HTR-8/SVneo (cell line): ENCODE measurements around the gene NLGN4X.
"Not testable (repeated sequence)": the region's sequence is repeated elsewhere in the genome, so short reads cannot be mapped to it uniquely, and the experiment has no call there.

Source experiments
- DNase-seq: peaks from one replicate; pipeline ENCODE4 v3.0.0; 2011; ENCODE audit warnings: low spot score, mixed read lengths; ENCODE audit not compliant: insufficient read length
- FAIRE-seq: peaks from 2 replicates; lab custom pipeline; 2011; peaks lifted over from hg19 to GRCh38; lab: Jason Lieb, UNC

NLGN4X gene

DNA sequence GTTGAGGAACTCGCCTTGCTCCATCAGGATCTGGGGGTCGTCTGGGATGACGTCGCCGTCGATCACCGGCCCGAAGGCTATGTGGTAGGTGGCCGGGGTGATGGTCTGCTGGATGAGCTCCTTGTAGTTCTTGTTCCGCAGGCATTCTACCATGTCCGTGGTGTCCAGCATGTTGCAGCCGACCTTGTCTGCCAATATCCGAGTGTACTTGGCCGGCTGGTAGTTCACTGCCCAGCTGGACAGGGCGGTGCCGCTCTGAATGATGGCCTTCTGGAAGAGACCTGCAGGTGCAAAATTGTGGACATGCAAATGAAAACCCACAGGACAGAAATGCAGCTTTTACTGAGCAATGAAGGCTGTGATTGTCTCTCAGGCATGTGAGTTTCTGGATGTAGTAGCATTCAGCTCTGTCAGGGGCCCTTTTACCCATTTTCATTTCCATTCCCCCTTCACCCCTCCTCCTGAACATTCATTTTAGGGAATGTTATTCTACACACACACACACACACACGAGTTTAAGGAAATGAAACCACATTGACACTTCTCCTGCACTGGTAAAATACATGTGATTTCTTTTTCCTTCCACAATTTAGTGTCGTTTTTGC is 325.0 kb downstream of the NLGN4X start:
- FAIRE-seq, DNase-seq: not testable (repeated sequence)

DNA sequence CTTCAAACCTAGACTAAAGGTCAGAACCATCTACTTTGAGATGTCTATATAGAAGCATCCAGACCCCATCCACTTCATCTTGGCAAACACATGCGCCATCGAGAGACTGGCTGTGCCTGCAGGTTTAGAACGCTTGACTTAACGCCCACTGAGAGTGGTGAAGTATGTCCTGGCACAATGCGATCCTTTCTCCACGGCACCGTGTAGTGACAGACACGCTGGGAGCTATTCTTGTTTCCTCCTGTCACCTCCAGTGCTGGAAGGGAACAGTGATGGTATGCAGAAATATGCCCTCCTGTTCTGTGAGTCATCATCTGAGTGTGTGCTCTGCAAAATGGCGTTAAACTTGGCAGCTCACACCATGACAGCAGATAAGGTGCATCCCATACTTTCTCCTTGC is 330.2 kb downstream of the NLGN4X start:
- FAIRE-seq = no peak
- DNase-seq = no peak

DNA sequence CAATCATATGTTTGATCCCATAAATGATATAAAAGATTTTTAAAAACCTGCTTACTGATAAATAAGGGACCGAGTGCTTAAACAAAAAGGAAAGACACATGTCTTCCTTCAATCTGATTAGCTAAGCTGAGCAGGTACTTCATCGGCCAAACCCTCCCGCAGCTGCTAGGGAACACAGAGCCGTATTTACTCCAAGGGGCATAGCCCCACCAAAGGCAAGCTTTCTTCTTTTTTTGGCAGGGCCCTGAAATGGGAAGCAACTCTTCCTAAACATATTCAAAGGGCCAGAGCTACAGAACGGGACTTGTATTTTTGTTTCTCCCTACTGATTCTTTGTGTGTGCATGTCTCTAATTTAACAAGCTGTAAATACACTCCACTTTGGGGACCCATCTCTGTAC is 337.3 kb downstream of the NLGN4X start:
- FAIRE-seq = no peak

DNA sequence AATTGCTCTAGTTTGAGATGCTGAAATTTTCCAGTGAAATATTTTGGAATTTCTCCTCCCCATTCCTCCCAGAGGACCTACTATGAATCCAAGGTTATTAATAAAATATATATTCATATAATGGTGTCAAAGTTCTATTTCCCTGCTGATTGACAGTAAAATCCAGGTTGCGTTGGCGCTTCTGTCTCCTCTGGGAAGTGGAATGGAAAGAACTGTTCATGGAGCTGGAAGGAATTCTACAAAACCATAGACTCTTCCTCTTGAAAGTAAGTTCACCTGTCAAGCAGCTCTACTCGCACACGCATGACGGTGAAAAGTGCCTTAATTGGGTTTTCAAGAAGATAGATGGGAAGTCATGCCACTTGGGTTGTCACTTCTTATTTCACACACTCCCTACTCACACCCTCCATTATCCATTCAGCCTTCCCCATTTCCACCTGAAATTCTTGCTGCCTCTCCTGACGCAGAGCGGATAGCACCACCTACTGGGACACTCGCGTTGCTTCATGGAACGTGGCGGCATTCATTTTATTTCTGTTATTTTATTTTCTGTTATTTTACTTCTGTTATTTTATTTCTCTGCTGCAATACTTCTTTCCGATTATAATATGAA is 351.6 kb downstream of the NLGN4X start:
- no peak for DNase-seq
- no peak for FAIRE-seq

More for the DNA sequence above, 337.3 kb downstream of the NLGN4X start:
- no peak for DNase-seq

DNA sequence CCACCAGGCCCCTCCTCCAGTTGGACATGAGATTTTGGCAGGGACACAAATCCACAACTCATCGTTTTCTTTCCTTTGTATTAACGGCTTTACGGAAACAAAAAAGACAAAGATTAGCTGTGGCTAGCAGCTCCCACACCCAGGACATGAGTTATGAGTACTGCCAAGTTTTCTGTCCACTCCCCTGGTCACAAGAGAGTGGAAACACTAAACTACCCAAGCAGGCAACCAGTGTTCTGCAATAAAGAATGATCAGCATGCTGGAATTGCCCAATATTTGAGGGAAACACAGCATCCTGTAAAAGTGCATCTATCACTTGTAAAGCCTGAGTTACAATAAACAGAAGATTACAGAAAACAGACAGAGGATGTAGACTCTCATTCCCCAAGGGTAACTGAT is 358.4 kb downstream of the NLGN4X start:
- DNase-seq (no peak), FAIRE-seq (no peak)

DNA sequence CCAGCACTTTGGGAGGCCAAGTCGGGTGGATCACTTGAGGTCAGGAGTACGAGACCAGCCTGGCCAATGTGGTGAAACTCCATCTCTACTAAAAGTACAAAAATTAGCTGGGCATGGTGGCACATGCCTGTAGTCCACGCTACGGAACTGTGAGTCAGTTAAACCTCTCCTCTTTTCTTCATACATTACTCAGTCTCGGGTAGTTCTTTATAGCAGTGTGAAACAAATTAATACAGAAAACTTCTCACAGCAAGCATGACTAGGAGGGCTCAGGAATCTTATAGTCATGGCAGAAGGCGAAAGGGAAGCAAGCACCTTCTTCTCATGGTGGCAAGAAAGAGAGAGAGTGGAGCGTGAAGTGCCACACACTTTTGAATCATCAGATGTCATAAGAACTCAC is 358.9 kb downstream of the NLGN4X start:
- DNase-seq = no peak
- no peak for FAIRE-seq

DNA sequence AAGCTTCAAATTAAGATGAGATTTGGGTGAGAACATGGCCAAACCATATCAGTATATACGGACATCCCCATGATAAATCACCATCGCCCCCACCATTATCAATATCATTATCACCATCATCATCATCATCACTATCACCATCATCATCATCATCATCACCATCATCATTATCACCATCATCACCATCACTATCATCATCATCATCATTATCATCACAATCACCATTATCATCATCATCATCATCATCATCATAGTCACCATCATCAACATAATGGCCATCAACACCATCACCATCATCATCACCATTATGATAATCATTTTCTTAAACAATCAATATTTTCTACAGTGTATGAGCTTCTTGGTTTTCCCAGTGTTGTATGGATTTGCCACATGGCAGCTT is 360.9 kb downstream of the NLGN4X start:
- FAIRE-seq (peak; percentile 54), DNase-seq (no peak)

DNA sequence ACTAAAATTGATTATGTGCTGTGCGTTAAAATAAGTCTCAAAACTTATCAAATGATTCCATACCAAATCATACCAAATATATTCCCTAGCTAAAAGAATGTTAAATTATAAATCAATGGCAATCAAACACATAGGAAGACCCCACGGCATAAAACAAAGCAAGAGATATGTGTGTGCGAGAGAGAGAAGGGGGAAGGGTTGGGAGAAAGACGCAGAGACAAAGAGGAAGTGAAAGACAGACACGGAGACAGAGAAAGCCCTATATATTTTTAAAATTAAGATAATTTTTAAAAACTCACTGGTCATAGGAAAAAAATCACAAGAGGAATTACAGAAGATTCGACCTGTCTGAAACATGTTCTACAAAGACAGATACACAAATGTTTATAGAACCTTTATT is 371.4 kb downstream of the NLGN4X start:
- DNase-seq = no peak
- no peak for FAIRE-seq

DNA sequence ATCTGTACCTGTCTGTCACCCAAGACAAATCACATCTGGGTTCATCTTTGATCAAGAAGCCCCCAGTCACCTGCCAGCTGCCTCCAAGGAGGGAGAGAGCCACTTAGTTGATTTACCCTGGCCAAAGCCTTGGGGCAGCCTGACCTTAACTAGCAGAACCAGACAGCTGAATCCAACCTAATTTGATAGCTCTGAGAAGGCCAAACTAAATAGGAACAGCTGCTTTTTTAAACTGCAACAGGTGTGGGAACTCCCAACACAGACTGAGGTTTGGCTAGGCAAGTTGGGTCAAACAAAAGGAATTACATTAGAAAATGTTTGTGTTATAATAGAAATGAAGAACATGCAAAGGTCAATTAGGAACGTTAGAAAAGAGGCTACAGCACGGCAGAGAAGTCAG is 375.7 kb downstream of the NLGN4X start:
- FAIRE-seq (no peak), DNase-seq (no peak)

DNA sequence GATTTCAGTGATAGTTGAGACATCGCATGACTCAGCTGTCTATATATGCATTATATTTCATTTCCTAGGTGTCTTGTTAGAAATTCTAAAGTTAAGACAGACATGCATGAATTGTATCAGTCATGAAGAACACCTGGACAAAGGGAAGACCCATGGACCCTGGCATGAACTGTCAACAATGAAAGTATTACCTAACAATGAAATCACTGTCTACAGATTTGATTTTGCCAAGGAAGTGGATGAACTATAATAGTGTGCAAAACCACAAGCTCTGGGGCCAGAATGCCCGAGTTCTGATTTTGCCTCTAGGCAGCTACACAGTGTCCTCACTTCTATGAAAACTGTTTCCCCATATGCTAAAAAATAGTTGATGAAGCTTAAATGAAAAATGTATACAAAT is 386.1 kb downstream of the NLGN4X start:
- no peak for DNase-seq
- FAIRE-seq = no peak
